A549 (cell line): ENCODE measurements around the gene FOXQ1. TPM values are rescaled to one million over a fixed set of nuclear protein-coding genes. Genes with fewer than 3 reads are reported as not detected.

Experiments used
- ATAC-seq, 2 experiments: fragments of 200-7000 bp in 1 of 2; fragments of >200 bp in 1 of 2; cut with Nextera tagmentation in 1 of 2; cut with Tn5 transposase in 1 of 2; 3 replicates each; pipeline versions ENCODE4 v1.8.0 to v1.9.1; 2018 to 2020; ENCODE audit warnings: mild to moderate bottlenecking in 1 of 2, moderate library complexity in 1 of 2
- CTCF ChIA-PET: fragments of 300-600 bp; sonication (Branson Sonifier 250); formaldehyde crosslinking; extraction: SDS; loops from one replicate; lab custom pipeline; 2021; ENCODE audit warnings: antibody characterized with exemption, inconsistent platforms; lab: Yijun Ruan, JAX
- POLR2A ChIA-PET: fragments of 350-600 bp; formaldehyde crosslinking; extraction: SDS; loops from one replicate; lab custom pipeline; 2021; ENCODE audit warnings: antibody characterized with exemption, inconsistent platforms; lab: Yijun Ruan, JAX
- DNase-seq, 2 experiments: peaks; one replicate each; pipeline versions ENCODE4 v3.0.0 to v3.0.0-alpha.2; 2011 to 2016; ENCODE audit warnings: low read depth in 1 of 2, low spot score in 1 of 2
- FAIRE-seq: peaks from 2 replicates; lab custom pipeline; 2011; peaks lifted over from hg19 to GRCh38; lab: Jason Lieb, UNC
- H3K27ac ChIP-seq, 2 experiments: fragments of >200 bp; sonication (Bioruptor Twin); formaldehyde crosslinking; 3 replicates each; pipeline ENCODE4 v1.5.1; 2016 to 2017
- H3K4me1 ChIP-seq: fragments of >200 bp; sonication (Bioruptor Twin); formaldehyde crosslinking; 3 replicates; pipeline ENCODE4 v1.6.1; 2016
- H3K4me2 ChIP-seq: fragments of >200 bp; sonication (Bioruptor Twin); formaldehyde crosslinking; 3 replicates; pipeline ENCODE4 v1.6.1; 2016
- H3K4me3 ChIP-seq: fragments of >200 bp; sonication (Bioruptor Twin); formaldehyde crosslinking; 3 replicates; pipeline ENCODE4 v1.5.1; 2016
- H3K9me3 ChIP-seq: fragments of >200 bp; sonication (Bioruptor Twin); formaldehyde crosslinking; 3 replicates; pipeline ENCODE4 v1.6.1; 2016
- CBX8 ChIP-seq: fragments of 200-600 bp; sonication (generic); IDR thresholded peaks from 2 replicates; pipeline ENCODE4 v1.6.1; 2016
- EHMT2 ChIP-seq: fragments of 200-600 bp; sonication (generic); IDR thresholded peaks from 2 replicates; pipeline ENCODE4 v1.6.1; 2016; ENCODE audit warnings: antibody characterized with exemption, low read depth, mild to moderate bottlenecking, moderate library complexity
- ESRRA ChIP-seq: fragments of 150-350 bp; IDR thresholded peaks from 2 replicates; pipeline ENCODE4 v1.6.1; 2014; ENCODE audit warnings: mild to moderate bottlenecking, low read length, borderline replicate concordance
- FOXS1 ChIP-seq: fragments of 250-450 bp; sonication (Bioruptor Pico); IDR thresholded peaks from 2 replicates; pipeline ENCODE4 v1.5.0; 2020; ENCODE audit warnings: mild to moderate bottlenecking, moderate library complexity
- HDAC2 ChIP-seq: fragments of 200-600 bp; sonication (generic); IDR thresholded peaks from 2 replicates; pipeline ENCODE4 v1.6.1; 2016
- HOXB5 ChIP-seq: fragments of 250-450 bp; sonication (Bioruptor Pico); IDR thresholded peaks from 2 replicates; pipeline ENCODE4 v1.5.0; 2020; ENCODE audit warnings: mild to moderate bottlenecking, moderate library complexity
- JUN ChIP-seq, 2 experiments: fragments of >200 bp; sonication (Bioruptor Twin); formaldehyde crosslinking; IDR thresholded peaks; 2 replicates in 1 of 2; 3 replicates in 1 of 2; pipeline ENCODE4 v1.6.1; 2016 to 2017
- JUNB ChIP-seq: fragments of >200 bp; sonication (Bioruptor Twin); formaldehyde crosslinking; IDR thresholded peaks from 2 replicates; pipeline ENCODE4 v1.6.1; 2016
- MYC ChIP-seq: IDR thresholded peaks from 2 replicates; pipeline ENCODE4 v1.6.1; 2012; ENCODE audit warnings: mild to moderate bottlenecking, inconsistent platforms, low read length, improper control_type of control experiment, borderline replicate concordance
- NPAS2 ChIP-seq: fragments of 250-450 bp; sonication (Bioruptor Pico); IDR thresholded peaks from 2 replicates; pipeline ENCODE4 v1.8.0; 2022; ENCODE audit warnings: mild to moderate bottlenecking, moderate library complexity, borderline replicate concordance
- PHF8 ChIP-seq: fragments of 200-600 bp; sonication (generic); IDR thresholded peaks from 2 replicates; pipeline ENCODE4 v1.6.1; 2016; ENCODE audit warnings: low read depth, mild to moderate bottlenecking, antibody characterized with exemption, moderate library complexity, borderline replicate concordance
- POLR2A ChIP-seq: IDR thresholded peaks from 2 replicates; pipeline ENCODE4 v1.6.1; 2012; ENCODE audit warnings: mild to moderate bottlenecking, low read length
- RFX5 ChIP-seq: fragments of 450-650 bp; IDR thresholded peaks from 2 replicates; pipeline ENCODE4 v1.7.1; 2014; ENCODE audit warnings: antibody characterized with exemption, mild to moderate bottlenecking, moderate library complexity
- RNF2 ChIP-seq: fragments of 200-600 bp; sonication (generic); IDR thresholded peaks from 2 replicates; pipeline ENCODE4 v1.6.1; 2016; ENCODE audit warnings: low read depth, mild to moderate bottlenecking, antibody characterized with exemption, moderate library complexity, borderline replicate concordance
- SMC3 ChIP-seq: fragments of >200 bp; sonication (Bioruptor Twin); formaldehyde crosslinking; IDR thresholded peaks from 3 replicates; pipeline ENCODE4 v1.6.1; 2018; ENCODE audit warnings: inconsistent platforms
- ZFP36 ChIP-seq: fragments of 450-650 bp; IDR thresholded peaks from 2 replicates; pipeline ENCODE4 v1.6.1; 2014; ENCODE audit warnings: borderline replicate concordance; ENCODE audit not compliant: partially characterized antibody
- ZNF302 ChIP-seq: fragments of 250-450 bp; sonication (Bioruptor Pico); IDR thresholded peaks from 2 replicates; pipeline ENCODE4 v1.9.0; 2021; ENCODE audit warnings: inconsistent platforms, mild to moderate bottlenecking, moderate library complexity
- ZSCAN20 ChIP-seq: fragments of 250-450 bp; sonication (Bioruptor Pico); IDR thresholded peaks from 2 replicates; pipeline ENCODE4 v1.8.0; 2022; ENCODE audit warnings: mild to moderate bottlenecking, moderate library complexity
- WGBS: methylation state at CpG from one replicate; pipeline ENCODE4 v1.1.6; 2017; ENCODE audit errors: missing lambda C conversion rate; 5-methylcytosine and 5-hydroxymethylcytosine counted together
- polyA plus RNA-seq, 4 experiments: library from polyadenylated mRNA; depleted of rRNA in 3 of 4; stranded (reverse); fragments of >200 nt; fragmentation: RNase III in 1 of 4; extraction: RNeasy Plus Mini Kit Qiagen cat#74134 plus additional on column Dnase treatment in 1 of 4; gene quantifications; 2 replicates in 3 of 4; 3 replicates in 1 of 4; pipeline ENCODE4 v1.2.3, GENCODE V29; 2011 to 2017
- TF ChIP-seq, protein P1 (sequence below): fragments of 250-450 bp; sonication (Bioruptor Pico); IDR thresholded peaks from 2 replicates; pipeline ENCODE4 v1.5.0; 2021; ENCODE audit warnings: mild to moderate bottlenecking, moderate library complexity, borderline replicate concordance
- TF ChIP-seq, protein P2 (sequence below): fragments of >200 bp; sonication (Bioruptor Twin); formaldehyde crosslinking; IDR thresholded peaks from 3 replicates; pipeline ENCODE4 v1.5.1; 2016
- TF ChIP-seq, protein P3 (sequence below): IDR thresholded peaks from 2 replicates; pipeline ENCODE4 v1.6.1; 2012
- TF ChIP-seq, protein P4 (sequence below): IDR thresholded peaks from 2 replicates; pipeline ENCODE4 v1.6.1; 2012
- TF ChIP-seq, protein P5 (sequence below): fragments of 450-650 bp; IDR thresholded peaks from 2 replicates; pipeline ENCODE4 v1.6.1; 2014; ENCODE audit warnings: antibody characterized with exemption
- TF ChIP-seq, protein P6 (sequence below): fragments of >200 bp; sonication (Bioruptor Twin); formaldehyde crosslinking; IDR thresholded peaks from 2 replicates; pipeline ENCODE4 v1.6.1; 2016

Gene FOXQ1
- polyA plus RNA-seq, 2 of the 4 experiments (the other 2 are of a cell fraction), result 3.5 to 3.6 TPM

DNA sequence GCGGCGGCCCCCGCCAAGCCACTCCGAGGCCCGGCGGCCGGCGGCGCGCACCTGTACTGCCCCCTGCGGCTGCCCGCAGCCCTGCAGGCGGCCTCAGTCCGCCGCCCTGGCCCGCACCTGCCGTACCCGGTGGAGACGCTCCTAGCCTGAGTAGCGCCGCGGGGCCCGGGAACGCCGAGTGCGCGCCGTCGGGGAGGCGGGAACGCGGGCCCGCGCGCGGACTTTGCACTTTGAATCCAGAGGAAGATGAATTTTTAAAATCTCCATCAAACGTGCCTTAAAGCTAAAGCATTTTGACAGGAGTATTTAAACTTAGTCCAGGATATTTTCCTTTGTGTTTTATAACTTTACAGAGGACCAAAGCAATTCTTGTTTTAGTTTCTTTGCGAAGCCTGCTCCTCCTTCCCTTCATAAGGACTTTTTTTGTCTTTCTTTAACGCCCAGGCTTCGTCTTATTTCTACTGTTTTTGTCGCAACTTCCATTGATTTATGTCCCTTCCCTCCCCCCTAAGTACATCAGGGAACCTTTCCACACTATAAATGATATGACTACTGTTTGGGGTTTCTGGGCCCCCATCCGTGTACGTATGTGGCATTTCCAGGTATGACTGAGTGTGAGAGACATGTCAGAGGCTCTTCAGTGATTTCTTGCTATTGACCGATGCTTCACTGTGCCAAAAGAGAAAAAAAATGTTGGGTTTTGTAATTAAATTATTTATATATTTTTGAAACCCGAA, 2.0 kb downstream of the FOXQ1 start (continued):
- TF ChIP-seq, protein P1, sequence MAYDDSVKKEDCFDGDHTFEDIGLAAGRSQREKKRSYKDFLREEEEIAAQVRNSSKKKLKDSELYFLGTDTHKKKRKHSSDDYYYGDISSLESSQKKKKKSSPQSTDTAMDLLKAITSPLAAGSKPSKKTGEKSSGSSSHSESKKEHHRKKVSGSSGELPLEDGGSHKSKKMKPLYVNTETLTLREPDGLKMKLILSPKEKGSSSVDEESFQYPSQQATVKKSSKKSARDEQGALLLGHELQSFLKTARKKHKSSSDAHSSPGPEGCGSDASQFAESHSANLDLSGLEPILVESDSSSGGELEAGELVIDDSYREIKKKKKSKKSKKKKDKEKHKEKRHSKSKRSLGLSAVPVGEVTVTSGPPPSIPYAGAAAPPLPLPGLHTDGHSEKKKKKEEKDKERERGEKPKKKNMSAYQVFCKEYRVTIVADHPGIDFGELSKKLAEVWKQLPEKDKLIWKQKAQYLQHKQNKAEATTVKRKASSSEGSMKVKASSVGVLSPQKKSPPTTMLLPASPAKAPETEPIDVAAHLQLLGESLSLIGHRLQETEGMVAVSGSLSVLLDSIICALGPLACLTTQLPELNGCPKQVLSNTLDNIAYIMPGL (CRISPR knock-in tag), result no peak
- TF ChIP-seq, protein P2, sequence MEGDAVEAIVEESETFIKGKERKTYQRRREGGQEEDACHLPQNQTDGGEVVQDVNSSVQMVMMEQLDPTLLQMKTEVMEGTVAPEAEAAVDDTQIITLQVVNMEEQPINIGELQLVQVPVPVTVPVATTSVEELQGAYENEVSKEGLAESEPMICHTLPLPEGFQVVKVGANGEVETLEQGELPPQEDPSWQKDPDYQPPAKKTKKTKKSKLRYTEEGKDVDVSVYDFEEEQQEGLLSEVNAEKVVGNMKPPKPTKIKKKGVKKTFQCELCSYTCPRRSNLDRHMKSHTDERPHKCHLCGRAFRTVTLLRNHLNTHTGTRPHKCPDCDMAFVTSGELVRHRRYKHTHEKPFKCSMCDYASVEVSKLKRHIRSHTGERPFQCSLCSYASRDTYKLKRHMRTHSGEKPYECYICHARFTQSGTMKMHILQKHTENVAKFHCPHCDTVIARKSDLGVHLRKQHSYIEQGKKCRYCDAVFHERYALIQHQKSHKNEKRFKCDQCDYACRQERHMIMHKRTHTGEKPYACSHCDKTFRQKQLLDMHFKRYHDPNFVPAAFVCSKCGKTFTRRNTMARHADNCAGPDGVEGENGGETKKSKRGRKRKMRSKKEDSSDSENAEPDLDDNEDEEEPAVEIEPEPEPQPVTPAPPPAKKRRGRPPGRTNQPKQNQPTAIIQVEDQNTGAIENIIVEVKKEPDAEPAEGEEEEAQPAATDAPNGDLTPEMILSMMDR, result peak; percentile 67
- TF ChIP-seq PHF8 (no peak), POLR2A (no peak), ZSCAN20 (no peak), HOXB5 (CRISPR knock-in tag) (no peak), JUN (IDR thresholded peaks at IDR 0.05) (peak in 1 of 2 experiments; percentile 27; a peak in 1 of 5 replicates), CBX8 (no peak), ZNF302 (CRISPR knock-in tag) (no peak), EHMT2 (no peak), RFX5 (no peak), FOXS1 (CRISPR knock-in tag) (no peak), MYC (no peak), HDAC2 (no peak), RNF2 (no peak), NPAS2 (no peak)
- TF ChIP-seq, protein P3, sequence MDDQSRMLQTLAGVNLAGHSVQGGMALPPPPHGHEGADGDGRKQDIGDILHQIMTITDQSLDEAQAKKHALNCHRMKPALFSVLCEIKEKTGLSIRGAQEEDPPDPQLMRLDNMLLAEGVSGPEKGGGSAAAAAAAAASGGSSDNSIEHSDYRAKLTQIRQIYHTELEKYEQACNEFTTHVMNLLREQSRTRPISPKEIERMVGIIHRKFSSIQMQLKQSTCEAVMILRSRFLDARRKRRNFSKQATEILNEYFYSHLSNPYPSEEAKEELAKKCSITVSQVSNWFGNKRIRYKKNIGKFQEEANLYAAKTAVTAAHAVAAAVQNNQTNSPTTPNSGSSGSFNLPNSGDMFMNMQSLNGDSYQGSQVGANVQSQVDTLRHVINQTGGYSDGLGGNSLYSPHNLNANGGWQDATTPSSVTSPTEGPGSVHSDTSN, result no peak
- TF ChIP-seq, protein P4, sequence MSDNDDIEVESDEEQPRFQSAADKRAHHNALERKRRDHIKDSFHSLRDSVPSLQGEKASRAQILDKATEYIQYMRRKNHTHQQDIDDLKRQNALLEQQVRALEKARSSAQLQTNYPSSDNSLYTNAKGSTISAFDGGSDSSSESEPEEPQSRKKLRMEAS, result 0 out of 2 replicates have a peak, but pooled peaks have one; percentile 13

DNA sequence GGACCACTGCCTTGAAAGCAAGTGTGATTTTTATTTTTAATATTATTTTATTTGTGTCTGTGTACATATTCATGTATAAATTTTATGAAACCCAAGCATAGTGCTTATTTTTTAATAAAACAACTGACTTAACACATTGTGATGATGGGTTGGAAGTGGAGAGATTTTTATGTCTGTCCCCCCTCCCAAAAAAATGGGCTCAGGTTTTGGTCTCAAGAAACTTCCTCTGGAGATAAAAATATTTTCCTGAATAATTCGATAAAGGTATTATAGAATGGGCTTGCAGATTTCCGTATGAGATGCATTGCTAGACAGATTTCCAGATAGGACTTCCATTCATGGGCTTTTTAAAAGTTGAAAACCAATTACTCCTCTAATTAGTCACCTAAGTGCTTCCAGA, 2.7 kb downstream of the FOXQ1 start:
- POLR2A ChIA-PET, result no interaction called here
- WGBS, result 59% methylated on average over 2 of the region's 2 CpGs

More for the DNA sequence above, 2.7 kb downstream of the FOXQ1 start:
- Histone ChIP-seq H3K4me1 (peaks cover 12% of the 10 kb centered on the region), H3K9me3 (no peaks in the 10 kb centered on the region), H3K4me2 (peak overlapping the region; percentile 70), H3K27ac (peak overlapping the region in 1 of 2 experiments; percentile 94; a peak in 4 of 6 replicates), H3K4me3 (peak overlapping the region; percentile 64)
- no peak for FAIRE-seq
- TF ChIP-seq SMC3, result no peak
- no peak for TF ChIP-seq JUNB
- TF ChIP-seq, protein P5, sequence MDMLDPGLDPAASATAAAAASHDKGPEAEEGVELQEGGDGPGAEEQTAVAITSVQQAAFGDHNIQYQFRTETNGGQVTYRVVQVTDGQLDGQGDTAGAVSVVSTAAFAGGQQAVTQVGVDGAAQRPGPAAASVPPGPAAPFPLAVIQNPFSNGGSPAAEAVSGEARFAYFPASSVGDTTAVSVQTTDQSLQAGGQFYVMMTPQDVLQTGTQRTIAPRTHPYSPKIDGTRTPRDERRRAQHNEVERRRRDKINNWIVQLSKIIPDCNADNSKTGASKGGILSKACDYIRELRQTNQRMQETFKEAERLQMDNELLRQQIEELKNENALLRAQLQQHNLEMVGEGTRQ, result no peak
- no peak for TF ChIP-seq RFX5
- TF ChIP-seq ESRRA, result no peak
- TF ChIP-seq, protein P6, sequence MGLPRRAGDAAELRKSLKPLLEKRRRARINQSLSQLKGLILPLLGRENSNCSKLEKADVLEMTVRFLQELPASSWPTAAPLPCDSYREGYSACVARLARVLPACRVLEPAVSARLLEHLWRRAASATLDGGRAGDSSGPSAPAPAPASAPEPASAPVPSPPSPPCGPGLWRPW, result no peak
- TF ChIP-seq, protein P2, result no peak
- no peak for TF ChIP-seq NPAS2
- TF ChIP-seq, protein P3, result no peak
- TF ChIP-seq ZFP36, result no peak
- DNase-seq, result no peak
- ATAC-seq, result no peak
- CTCF ChIA-PET, result interaction anchor here (1.6 to 4.3 kb wide), 2 partner anchors 17 to 29 kb away, joined by 4 to 23 read pairs; no protein-coding TSS in a partner anchor
